ENCODE results near the gene CERS6.

Gene CERS6

DNA sequence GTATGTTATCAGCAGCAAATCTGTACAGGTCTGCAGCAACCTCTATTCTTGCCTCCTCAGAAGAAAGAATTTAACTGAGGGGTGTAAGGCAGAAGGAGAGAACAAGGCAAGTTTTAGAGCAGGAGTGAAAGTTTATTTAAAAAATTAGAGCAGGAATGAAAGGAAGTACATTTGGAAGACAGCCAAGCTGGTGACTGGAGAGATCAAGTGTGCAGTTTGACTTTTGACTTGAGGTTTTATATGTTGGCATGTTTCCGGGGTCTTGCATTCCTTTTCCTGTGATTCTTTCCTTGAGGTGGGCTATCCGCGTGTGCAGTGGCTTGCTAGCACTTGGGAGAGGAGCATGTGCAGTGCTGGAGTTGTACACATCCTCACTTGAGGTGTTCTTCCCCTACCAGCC is 16.5 kb upstream of the CERS6 start:
- TF ChIP-seq, protein P1, sequence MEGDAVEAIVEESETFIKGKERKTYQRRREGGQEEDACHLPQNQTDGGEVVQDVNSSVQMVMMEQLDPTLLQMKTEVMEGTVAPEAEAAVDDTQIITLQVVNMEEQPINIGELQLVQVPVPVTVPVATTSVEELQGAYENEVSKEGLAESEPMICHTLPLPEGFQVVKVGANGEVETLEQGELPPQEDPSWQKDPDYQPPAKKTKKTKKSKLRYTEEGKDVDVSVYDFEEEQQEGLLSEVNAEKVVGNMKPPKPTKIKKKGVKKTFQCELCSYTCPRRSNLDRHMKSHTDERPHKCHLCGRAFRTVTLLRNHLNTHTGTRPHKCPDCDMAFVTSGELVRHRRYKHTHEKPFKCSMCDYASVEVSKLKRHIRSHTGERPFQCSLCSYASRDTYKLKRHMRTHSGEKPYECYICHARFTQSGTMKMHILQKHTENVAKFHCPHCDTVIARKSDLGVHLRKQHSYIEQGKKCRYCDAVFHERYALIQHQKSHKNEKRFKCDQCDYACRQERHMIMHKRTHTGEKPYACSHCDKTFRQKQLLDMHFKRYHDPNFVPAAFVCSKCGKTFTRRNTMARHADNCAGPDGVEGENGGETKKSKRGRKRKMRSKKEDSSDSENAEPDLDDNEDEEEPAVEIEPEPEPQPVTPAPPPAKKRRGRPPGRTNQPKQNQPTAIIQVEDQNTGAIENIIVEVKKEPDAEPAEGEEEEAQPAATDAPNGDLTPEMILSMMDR (IDR thresholded peaks at IDR 0.05; ENCODE audit: low read depth, low read length): no peak
- no peak overlapping the region for H3K4me3 ChIP-seq (ENCODE audit: low read depth, low read length)
- DNase-seq (ENCODE audit: low read depth, low spot score): peak; percentile 14
- in situ Hi-C loops (cut with HindIII; ENCODE audit: low sequenced_read_pairs): no loop called here

DNA sequence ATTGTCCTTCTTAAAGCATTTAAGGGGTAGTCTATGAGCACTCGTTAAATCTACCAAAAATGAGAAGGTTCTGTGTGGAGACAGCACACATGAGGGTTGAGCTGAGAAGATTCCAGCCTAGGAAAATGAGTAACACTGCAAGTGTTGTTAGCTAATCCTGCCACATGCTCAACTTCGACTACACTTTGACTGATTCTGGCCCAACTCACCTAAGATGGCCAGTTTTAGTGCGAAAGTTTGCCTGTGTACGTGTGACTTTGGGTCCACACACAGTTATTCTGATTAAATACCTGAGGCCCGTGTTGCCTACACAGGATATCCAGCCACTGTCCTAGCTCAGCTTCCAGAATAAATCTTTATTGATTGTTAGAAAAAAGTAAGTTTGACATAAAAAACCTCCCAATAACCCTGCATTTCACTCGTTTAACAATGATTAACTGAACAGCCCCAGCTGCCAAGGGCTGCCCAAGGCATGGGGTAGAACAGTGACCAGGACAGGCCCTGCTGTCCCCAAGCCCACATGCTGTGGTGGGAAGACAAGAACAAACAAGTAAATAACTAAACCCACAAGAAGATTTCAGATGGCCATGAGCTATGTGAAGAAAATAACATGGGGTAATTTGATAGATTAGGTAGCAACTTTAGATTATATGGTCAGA is 14.7 kb upstream of the CERS6 start:
- in situ Hi-C loops (cut with HindIII; ENCODE audit: low sequenced_read_pairs): no loop called here
- no peak overlapping the region for H3K4me3 ChIP-seq (ENCODE audit: low read depth, low read length)
- DNase-seq (ENCODE audit: low read depth, low spot score): no peak
- TF ChIP-seq, protein P1 (IDR thresholded peaks at IDR 0.05; ENCODE audit: low read depth, low read length): no peak

DNA sequence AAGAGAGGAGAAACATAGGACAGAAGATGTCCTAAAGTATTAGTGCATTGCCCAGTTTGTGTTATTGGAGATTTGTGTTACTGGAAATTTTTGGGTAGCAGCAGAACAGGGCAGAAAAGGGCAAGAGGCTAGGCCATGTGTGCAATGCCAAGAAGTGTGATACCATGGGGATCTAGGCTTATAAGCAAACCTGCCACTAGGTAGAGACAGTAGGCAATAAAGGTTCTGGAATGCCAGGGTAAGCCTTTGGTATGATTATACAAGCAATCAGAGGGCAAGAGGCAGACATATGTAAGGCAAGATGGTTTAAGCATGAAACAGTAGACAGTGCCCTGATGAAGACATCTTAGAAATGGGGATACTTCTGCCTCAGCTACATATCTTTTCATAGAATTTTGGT is 12.3 kb upstream of the CERS6 start:
- H3K4me3 ChIP-seq (ENCODE audit: low read depth, low read length): no peak overlapping the region
- TF ChIP-seq, protein P1 (IDR thresholded peaks at IDR 0.05; ENCODE audit: low read depth, low read length): no peak
- DNase-seq (ENCODE audit: low read depth, low spot score): no peak
- in situ Hi-C loops (cut with HindIII; ENCODE audit: low sequenced_read_pairs): no loop called here

DNA sequence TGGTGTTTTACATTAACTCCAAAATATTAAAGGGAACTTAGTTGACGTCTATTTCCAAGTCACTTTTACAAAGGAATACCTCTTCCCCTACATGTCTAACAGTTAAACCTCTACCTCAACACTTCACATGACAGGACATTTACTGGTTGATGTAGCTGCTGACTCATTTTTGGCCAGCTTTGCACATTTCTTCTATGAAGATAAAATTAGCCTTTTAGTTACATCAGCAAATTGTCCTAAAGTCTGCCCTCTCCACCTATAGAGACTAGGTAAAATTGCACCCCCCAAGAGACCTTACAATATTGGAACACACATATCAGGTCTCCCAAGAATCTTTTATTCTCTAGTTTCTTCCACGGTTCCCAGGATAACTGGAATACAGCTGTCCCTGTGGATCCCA is 10.1 kb upstream of the CERS6 start:
- TF ChIP-seq, protein P1 (IDR thresholded peaks at IDR 0.05; ENCODE audit: low read depth, low read length): no peak
- no peak overlapping the region for H3K4me3 ChIP-seq (ENCODE audit: low read depth, low read length)
- no peak for DNase-seq (ENCODE audit: low read depth, low spot score)
- in situ Hi-C loops (cut with HindIII; ENCODE audit: low sequenced_read_pairs): no loop called here

DNA sequence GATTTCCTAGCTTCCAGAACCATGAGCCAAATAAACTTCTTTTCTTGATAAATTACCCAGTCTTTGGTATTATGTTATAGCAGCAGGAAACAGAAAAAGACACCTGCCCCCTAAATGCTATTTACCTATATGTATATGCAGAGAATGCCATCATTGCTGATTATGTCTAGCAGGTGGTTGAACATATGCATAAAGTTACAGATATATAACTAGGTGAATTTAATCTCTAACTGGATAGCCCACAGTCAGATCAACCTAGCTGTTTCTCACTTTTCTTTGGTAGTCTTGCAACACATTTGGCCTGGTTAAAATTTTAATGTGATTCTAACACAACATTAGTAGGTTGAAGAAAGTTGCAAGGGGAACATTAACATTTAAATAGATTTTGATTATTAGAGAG is 7.1 kb upstream of the CERS6 start:
- H3K4me3 ChIP-seq (ENCODE audit: low read depth, low read length): no peak overlapping the region
- TF ChIP-seq, protein P1 (IDR thresholded peaks at IDR 0.05; ENCODE audit: low read depth, low read length): no peak
- DNase-seq (ENCODE audit: low read depth, low spot score): no peak
- in situ Hi-C loops (cut with HindIII; ENCODE audit: low sequenced_read_pairs): no loop called here

DNA sequence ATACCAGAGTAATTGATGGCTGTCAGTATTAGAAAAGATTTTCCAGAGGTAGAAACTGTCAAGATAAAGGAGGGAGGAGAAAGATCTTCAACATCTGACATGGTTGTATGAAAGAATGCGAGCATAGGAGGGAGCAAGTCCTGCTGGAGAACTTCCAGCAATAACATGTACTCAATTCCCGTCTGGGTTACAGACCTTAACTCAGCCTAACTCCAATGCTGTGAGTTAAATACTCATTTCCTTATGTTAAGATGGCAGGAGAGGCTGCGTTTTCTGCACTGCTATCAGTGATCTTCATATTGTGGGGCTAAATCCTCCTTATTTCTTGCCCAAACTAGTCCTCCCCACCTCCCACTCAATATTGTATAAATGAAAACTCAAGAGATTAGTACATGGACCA is 6.7 kb upstream of the CERS6 start:
- in situ Hi-C loops (cut with HindIII; ENCODE audit: low sequenced_read_pairs): no loop called here
- peak; percentile 58 for DNase-seq (ENCODE audit: low read depth, low spot score)
- H3K4me3 ChIP-seq (ENCODE audit: low read depth, low read length): no peak overlapping the region
- TF ChIP-seq, protein P1 (IDR thresholded peaks at IDR 0.05; ENCODE audit: low read depth, low read length): no peak
